Sciatic nerve (tissue), 2 donors: ENCODE results near the gene FAM89A. TPM values are rescaled to one million over a fixed set of nuclear protein-coding genes. Genes with fewer than 3 reads are reported as not detected.

Experiments used
- ATAC-seq: fragments of 200-7000 bp; cut with Tn5 transposase; one replicate; pipeline ENCODE4 v1.9.1; 2020; ENCODE audit warnings: mild to moderate bottlenecking, moderate library complexity
- DNase-seq: peaks from one replicate; pipeline ENCODE4 v3.0.0-alpha.2; 2020; ENCODE audit warnings: low spot score
- intact Hi-C: fragments of 100-400 bp; cut with DNase I; formaldehyde crosslinking; loops from one replicate; pipeline ENCODE4 v1.14.2; 2022
- total RNA-seq: library from RNA; stranded (reverse); fragmentation: NEBNext Ultra II Directional; extraction: Animal tissue kit (Norgen Biotek cat#: 25700); gene quantifications from one replicate; pipeline ENCODE4 v1.2.1, GENCODE V29; 2021
- donor health status: DM: no; HTN: no; CAD: no.
- donor health status: DM: no; HTN: no; CAD: no.

The FAM89A gene
- 11.1 TPM for total RNA-seq

- intact Hi-C loops, result no loop called here
These were observed at the start of gene FAM89A for GRCh38 chr1:231040019-231040799. FAM89A (minus strand) TSS chr1:231040254; CDS start chr1:231040211, 43 bp downstream.

GRCh38 chr1:231084353-231084752 lies 44.3 kb upstream of the FAM89A start:
- ATAC-seq (no peak), DNase-seq (no peak)
- intact Hi-C loops, result no loop called here

More at GRCh38 chr1:231040019-231040799, at the start of gene FAM89A:
- ATAC-seq, result peak; percentile 87
- peak; percentile 85 for DNase-seq

- DNase-seq, result no peak
- ATAC-seq, result no peak
- intact Hi-C loops, result no loop called here
These were observed 39.1 kb upstream of the FAM89A start for GRCh38 chr1:231079163-231079562.

- intact Hi-C loops, result no loop called here
- no peak for DNase-seq
- no peak for ATAC-seq
These were observed 38.2 kb upstream of the FAM89A start for GRCh38 chr1:231078250-231078649.

GRCh38 chr1:231076802-231077201 lies 36.7 kb upstream of the FAM89A start:
- DNase-seq, result no peak
- intact Hi-C loops, result no loop called here
- no peak for ATAC-seq

GRCh38 chr1:231075497-231075896 lies 35.4 kb upstream of the FAM89A start:
- no peak for ATAC-seq
- intact Hi-C loops, result no loop called here
- no peak for DNase-seq

GRCh38 chr1:231075020-231075419 lies 35.0 kb upstream of the FAM89A start:
- DNase-seq, result no peak
- intact Hi-C loops, result no loop called here
- no peak for ATAC-seq

GRCh38 chr1:231074046-231074445 lies 34.0 kb upstream of the FAM89A start:
- intact Hi-C loops, result no loop called here
- ATAC-seq, result no peak
- DNase-seq, result no peak

- intact Hi-C loops, result no loop called here
- ATAC-seq (no peak), DNase-seq (no peak)
These were observed 33.3 kb upstream of the FAM89A start for GRCh38 chr1:231073331-231073730.

GRCh38 chr1:231072502-231073094 lies 32.5 kb upstream of the FAM89A start:
- no peak for ATAC-seq
- intact Hi-C loops, result no loop called here
- no peak for DNase-seq

GRCh38 chr1:231072041-231072440 lies 32.0 kb upstream of the FAM89A start:
- intact Hi-C loops, result no loop called here
- DNase-seq (no peak), ATAC-seq (no peak)

- intact Hi-C loops, result no loop called here
- DNase-seq (no peak), ATAC-seq (no peak)
These were observed 30.8 kb upstream of the FAM89A start for GRCh38 chr1:231070758-231071444.

GRCh38 chr1:231069333-231069732 lies 29.3 kb upstream of the FAM89A start:
- no peak for DNase-seq
- intact Hi-C loops, result no loop called here
- ATAC-seq, result no peak

GRCh38 chr1:231068762-231069161 lies 28.7 kb upstream of the FAM89A start:
- ATAC-seq, result no peak
- intact Hi-C loops, result no loop called here
- DNase-seq, result no peak

GRCh38 chr1:231065510-231066241 lies 25.6 kb upstream of the FAM89A start:
- no peak for ATAC-seq
- intact Hi-C loops, result no loop called here
- DNase-seq, result no peak

GRCh38 chr1:231064418-231064817 lies 24.4 kb upstream of the FAM89A start:
- ATAC-seq, result no peak
- intact Hi-C loops, result no loop called here

GRCh38 chr1:231063331-231063730 lies 23.3 kb upstream of the FAM89A start:
- DNase-seq (no peak), ATAC-seq (no peak)
- intact Hi-C loops, result no loop called here

More at GRCh38 chr1:231064418-231064817, 24.4 kb upstream of the FAM89A start:
- DNase-seq, result no peak

GRCh38 chr1:231062500-231063270 lies 22.6 kb upstream of the FAM89A start:
- DNase-seq, result no peak
- ATAC-seq, result no peak
- intact Hi-C loops, result no loop called here
